WTC11 (cell line): ENCODE results near the gene SORCS2.

Experiments used
- CREM ChIP-seq: sonication (generic); formaldehyde crosslinking; IDR thresholded peaks from 2 replicates; pipeline ENCODE4 v1.8.1; 2022; ENCODE audit warnings: mild to moderate bottlenecking, missing genetic modification reagents, moderate library complexity
- ESRRA ChIP-seq: sonication (generic); formaldehyde crosslinking; IDR thresholded peaks from 2 replicates; pipeline ENCODE4 v1.8.1; 2022; ENCODE audit warnings: mild to moderate bottlenecking, missing genetic modification reagents, borderline replicate concordance
- NR1H2 ChIP-seq: sonication (generic); formaldehyde crosslinking; IDR thresholded peaks from 2 replicates; pipeline ENCODE4 v1.9.0; 2021; ENCODE audit warnings: mild to moderate bottlenecking, moderate library complexity, missing genetic modification reagents
- ZNF121 ChIP-seq: sonication (generic); formaldehyde crosslinking; IDR thresholded peaks from 2 replicates; pipeline ENCODE4 v1.8.0; 2023; ENCODE audit warnings: missing genetic modification reagents
- ZNF138 ChIP-seq: sonication (generic); formaldehyde crosslinking; conservative IDR thresholded peaks from 2 replicates; pipeline ENCODE4 v1.8.1; 2022; ENCODE audit warnings: mild to moderate bottlenecking, moderate library complexity, missing genetic modification reagents
- ZNF416 ChIP-seq: fragments of 250-450 bp; sonication (Bioruptor Pico); IDR thresholded peaks from 2 replicates; pipeline ENCODE4 v1.9.0; 2021; ENCODE audit warnings: mild to moderate bottlenecking, inconsistent platforms
- TF ChIP-seq, protein P1 (sequence below): fragments of 200-600 bp; IDR thresholded peaks from 2 replicates; pipeline ENCODE4 v1.8.0; 2022; ENCODE audit warnings: antibody characterized with exemption
- TF ChIP-seq, protein P2 (sequence below): sonication (generic); formaldehyde crosslinking; IDR thresholded peaks from 2 replicates; pipeline ENCODE4 v1.8.1; 2022; ENCODE audit warnings: low read depth, mild to moderate bottlenecking, moderate library complexity, missing genetic modification reagents, borderline replicate concordance
- TF ChIP-seq, protein P3 (sequence below): sonication (generic); formaldehyde crosslinking; IDR thresholded peaks from 2 replicates; pipeline ENCODE4 v1.8.1; 2022; ENCODE audit warnings: missing genetic modification reagents, borderline replicate concordance
- TF ChIP-seq, protein P4 (sequence below): sonication (generic); formaldehyde crosslinking; IDR thresholded peaks from 2 replicates; pipeline ENCODE4 v1.8.0; 2022; ENCODE audit warnings: mild to moderate bottlenecking, missing genetic modification reagents

DNA sequence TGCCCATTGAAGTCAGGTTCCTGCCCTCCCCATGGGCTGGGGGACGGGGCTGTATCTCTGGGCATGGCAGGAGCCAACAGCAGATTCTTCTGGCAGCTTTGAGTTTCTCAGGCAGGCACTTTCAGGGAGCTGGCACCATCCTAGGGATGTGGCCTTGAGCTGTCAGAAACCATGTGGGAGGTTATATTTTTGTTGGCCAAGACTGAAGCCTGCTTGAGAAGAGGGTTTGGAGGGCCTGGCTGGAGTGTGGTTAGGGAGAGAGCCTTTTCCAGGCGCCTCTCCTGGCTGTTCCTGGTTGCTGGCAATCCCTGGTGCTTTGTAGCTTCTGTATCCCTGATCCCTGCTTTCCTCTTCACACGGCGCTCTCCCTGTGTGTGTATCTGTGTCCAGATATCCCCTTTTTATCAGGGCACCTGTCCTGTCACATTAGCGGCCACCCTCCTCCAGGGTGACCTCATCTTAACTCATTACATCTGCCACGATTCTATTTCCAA lies 30.6 kb upstream of the SORCS2 start:
- TF ChIP-seq, protein P1, sequence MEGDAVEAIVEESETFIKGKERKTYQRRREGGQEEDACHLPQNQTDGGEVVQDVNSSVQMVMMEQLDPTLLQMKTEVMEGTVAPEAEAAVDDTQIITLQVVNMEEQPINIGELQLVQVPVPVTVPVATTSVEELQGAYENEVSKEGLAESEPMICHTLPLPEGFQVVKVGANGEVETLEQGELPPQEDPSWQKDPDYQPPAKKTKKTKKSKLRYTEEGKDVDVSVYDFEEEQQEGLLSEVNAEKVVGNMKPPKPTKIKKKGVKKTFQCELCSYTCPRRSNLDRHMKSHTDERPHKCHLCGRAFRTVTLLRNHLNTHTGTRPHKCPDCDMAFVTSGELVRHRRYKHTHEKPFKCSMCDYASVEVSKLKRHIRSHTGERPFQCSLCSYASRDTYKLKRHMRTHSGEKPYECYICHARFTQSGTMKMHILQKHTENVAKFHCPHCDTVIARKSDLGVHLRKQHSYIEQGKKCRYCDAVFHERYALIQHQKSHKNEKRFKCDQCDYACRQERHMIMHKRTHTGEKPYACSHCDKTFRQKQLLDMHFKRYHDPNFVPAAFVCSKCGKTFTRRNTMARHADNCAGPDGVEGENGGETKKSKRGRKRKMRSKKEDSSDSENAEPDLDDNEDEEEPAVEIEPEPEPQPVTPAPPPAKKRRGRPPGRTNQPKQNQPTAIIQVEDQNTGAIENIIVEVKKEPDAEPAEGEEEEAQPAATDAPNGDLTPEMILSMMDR: no peak
- TF ChIP-seq ZNF138: no peak
- no peak for TF ChIP-seq ZNF121
- TF ChIP-seq, protein P2, sequence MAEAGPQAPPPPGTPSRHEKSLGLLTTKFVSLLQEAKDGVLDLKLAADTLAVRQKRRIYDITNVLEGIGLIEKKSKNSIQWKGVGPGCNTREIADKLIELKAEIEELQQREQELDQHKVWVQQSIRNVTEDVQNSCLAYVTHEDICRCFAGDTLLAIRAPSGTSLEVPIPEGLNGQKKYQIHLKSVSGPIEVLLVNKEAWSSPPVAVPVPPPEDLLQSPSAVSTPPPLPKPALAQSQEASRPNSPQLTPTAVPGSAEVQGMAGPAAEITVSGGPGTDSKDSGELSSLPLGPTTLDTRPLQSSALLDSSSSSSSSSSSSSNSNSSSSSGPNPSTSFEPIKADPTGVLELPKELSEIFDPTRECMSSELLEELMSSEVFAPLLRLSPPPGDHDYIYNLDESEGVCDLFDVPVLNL: no peak
- TF ChIP-seq, protein P3, sequence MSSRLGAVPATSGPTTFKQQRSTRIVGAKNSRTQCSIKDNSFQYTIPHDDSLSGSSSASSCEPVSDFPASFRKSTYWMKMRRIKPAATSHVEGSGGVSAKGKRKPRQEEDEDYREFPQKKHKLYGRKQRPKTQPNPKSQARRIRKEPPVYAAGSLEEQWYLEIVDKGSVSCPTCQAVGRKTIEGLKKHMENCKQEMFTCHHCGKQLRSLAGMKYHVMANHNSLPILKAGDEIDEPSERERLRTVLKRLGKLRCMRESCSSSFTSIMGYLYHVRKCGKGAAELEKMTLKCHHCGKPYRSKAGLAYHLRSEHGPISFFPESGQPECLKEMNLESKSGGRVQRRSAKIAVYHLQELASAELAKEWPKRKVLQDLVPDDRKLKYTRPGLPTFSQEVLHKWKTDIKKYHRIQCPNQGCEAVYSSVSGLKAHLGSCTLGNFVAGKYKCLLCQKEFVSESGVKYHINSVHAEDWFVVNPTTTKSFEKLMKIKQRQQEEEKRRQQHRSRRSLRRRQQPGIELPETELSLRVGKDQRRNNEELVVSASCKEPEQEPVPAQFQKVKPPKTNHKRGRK (CRISPR knock-in tag): no peak
- TF ChIP-seq ZNF416 (CRISPR knock-in tag): no peak
- no peak for TF ChIP-seq NR1H2 (CRISPR knock-in tag)
- TF ChIP-seq CREM (CRISPR knock-in tag): no peak
- TF ChIP-seq, protein P4, sequence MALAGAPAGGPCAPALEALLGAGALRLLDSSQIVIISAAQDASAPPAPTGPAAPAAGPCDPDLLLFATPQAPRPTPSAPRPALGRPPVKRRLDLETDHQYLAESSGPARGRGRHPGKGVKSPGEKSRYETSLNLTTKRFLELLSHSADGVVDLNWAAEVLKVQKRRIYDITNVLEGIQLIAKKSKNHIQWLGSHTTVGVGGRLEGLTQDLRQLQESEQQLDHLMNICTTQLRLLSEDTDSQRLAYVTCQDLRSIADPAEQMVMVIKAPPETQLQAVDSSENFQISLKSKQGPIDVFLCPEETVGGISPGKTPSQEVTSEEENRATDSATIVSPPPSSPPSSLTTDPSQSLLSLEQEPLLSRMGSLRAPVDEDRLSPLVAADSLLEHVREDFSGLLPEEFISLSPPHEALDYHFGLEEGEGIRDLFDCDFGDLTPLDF: no peak
- TF ChIP-seq ESRRA (CRISPR knock-in tag): no peak
